Mammary epithelial cell (primary cell): ENCODE measurements around the gene KIAA0930.

Experiments
- EZH2 ChIP-seq: IDR thresholded peaks from 2 replicates; pipeline ENCODE4 v1.6.1; 2012; ENCODE audit warnings: low read length, inconsistent platforms, borderline replicate concordance
- TF ChIP-seq, protein P1 (sequence below), 2 donors: IDR thresholded peaks in 1 of 2; conservative IDR thresholded peaks in 1 of 2; 2 replicates each; pipeline ENCODE4 v1.5.1; 2011 to 2012; ENCODE audit warnings: inconsistent platforms in 2 of 2, low read length in 2 of 2, mild to moderate bottlenecking in 2 of 2, control low read depth in 1 of 2, low read depth in 1 of 2; ENCODE audit not compliant: insufficient read depth in 1 of 2; ENCODE audit errors: extremely low read depth in 1 of 2

DNA sequence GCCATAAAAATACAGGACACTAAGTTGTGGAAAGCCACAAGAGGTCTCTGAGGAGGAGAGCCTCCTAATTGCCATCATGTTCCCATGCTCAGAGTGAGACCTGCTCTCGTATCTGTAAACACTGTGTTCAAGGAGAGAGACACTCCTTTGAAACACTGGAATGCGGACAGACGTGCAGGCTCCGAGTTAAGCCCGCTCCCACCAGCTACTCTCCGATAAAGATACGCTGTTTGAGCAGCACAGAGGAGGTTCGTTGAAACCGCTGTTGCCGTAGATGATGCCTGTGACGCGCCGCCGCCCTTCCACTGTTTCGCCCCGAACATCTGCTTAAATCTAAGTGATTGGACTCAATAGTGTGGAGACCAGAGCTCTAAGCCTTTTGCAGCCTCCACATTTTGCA, 51.9 kb downstream of the KIAA0930 start:
- TF ChIP-seq, protein P1, sequence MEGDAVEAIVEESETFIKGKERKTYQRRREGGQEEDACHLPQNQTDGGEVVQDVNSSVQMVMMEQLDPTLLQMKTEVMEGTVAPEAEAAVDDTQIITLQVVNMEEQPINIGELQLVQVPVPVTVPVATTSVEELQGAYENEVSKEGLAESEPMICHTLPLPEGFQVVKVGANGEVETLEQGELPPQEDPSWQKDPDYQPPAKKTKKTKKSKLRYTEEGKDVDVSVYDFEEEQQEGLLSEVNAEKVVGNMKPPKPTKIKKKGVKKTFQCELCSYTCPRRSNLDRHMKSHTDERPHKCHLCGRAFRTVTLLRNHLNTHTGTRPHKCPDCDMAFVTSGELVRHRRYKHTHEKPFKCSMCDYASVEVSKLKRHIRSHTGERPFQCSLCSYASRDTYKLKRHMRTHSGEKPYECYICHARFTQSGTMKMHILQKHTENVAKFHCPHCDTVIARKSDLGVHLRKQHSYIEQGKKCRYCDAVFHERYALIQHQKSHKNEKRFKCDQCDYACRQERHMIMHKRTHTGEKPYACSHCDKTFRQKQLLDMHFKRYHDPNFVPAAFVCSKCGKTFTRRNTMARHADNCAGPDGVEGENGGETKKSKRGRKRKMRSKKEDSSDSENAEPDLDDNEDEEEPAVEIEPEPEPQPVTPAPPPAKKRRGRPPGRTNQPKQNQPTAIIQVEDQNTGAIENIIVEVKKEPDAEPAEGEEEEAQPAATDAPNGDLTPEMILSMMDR (conservative IDR thresholded peaks at IDR 0.05 in 1 of 2, IDR thresholded peaks at IDR 0.05 in 1 of 2; ENCODE audit: extremely low read depth in 1 of 2, insufficient read depth in 1 of 2, low read depth in 1 of 2, low read length in 2 of 2) = no peak
- no peak for TF ChIP-seq EZH2
